GM12864 (cell line): Measurements from ENCODE around the gene PACRGL.

Experiments used
- DNase-seq: peaks from one replicate; pipeline ENCODE4 v3.0.0-alpha.2; 2011; ENCODE audit warnings: low read depth
- H3K4me3 ChIP-seq: 2 replicates; pipeline ENCODE4 v1.5.1; 2011; ENCODE audit warnings: mild to moderate bottlenecking, low read depth, low read length, control low read depth
- TF ChIP-seq, protein P1 (sequence below): IDR thresholded peaks from 2 replicates; pipeline ENCODE4 v1.5.1; 2011; ENCODE audit warnings: low read depth, mild to moderate bottlenecking, moderate library complexity, low read length, control low read depth, inconsistent platforms; ENCODE audit errors: missing control alignments

The PACRGL gene

GRCh38 chr4:20683766-20684165 is 16.5 kb upstream of the PACRGL start:
- H3K4me3 ChIP-seq, result no peak overlapping the region
- TF ChIP-seq, protein P1, sequence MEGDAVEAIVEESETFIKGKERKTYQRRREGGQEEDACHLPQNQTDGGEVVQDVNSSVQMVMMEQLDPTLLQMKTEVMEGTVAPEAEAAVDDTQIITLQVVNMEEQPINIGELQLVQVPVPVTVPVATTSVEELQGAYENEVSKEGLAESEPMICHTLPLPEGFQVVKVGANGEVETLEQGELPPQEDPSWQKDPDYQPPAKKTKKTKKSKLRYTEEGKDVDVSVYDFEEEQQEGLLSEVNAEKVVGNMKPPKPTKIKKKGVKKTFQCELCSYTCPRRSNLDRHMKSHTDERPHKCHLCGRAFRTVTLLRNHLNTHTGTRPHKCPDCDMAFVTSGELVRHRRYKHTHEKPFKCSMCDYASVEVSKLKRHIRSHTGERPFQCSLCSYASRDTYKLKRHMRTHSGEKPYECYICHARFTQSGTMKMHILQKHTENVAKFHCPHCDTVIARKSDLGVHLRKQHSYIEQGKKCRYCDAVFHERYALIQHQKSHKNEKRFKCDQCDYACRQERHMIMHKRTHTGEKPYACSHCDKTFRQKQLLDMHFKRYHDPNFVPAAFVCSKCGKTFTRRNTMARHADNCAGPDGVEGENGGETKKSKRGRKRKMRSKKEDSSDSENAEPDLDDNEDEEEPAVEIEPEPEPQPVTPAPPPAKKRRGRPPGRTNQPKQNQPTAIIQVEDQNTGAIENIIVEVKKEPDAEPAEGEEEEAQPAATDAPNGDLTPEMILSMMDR, result no peak
- no peak for DNase-seq

DNA sequence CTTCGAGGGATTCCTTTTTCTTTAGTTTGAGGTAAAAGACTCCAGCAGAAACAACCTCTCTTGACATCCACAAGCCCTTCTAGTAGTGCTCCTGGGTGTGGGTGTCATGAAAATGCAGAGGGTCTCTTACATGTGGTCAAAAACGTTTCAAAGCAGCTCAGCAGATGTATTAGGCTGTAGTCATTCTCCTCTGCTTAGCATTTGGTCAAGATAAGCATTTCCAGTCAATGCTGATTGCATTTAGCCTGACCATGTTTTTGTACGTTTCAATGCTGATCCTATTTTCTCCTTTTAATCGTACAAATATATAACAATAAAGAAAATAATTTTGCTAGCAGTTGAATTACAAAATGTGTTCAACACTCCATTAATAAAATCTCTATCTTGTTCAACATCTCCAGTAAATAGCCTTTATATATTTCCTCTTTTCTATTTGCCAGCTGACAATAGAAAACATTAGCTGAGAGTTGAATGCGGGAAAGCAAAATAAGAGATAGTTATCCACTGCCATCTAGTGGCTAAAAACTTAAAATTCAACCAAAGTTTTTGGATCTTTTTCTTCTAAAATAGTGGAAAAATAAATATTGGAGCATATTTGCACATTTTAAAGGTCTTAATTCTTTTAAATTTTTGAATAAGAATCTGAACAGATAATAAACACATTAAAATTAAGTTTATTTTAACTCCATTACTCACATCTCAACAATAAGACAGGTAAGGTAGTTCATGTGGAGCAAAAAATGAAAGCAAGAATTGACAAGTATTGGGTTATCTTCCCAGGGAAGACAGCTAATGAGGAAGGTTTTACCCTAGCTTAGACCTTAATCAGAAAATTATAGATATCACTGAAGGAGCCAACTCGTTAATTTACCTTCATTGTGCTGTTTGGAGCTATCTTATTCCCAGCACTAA is 15.2 kb upstream of the PACRGL start:
- no peak for DNase-seq
- TF ChIP-seq, protein P1, result peak; percentile 32
- no peak overlapping the region for H3K4me3 ChIP-seq

- no peak for DNase-seq
- H3K4me3 ChIP-seq, result no peak overlapping the region
- TF ChIP-seq, protein P1, result no peak
These were observed 12.4 kb upstream of the PACRGL start for GRCh38 chr4:20687864-20688263.

DNA sequence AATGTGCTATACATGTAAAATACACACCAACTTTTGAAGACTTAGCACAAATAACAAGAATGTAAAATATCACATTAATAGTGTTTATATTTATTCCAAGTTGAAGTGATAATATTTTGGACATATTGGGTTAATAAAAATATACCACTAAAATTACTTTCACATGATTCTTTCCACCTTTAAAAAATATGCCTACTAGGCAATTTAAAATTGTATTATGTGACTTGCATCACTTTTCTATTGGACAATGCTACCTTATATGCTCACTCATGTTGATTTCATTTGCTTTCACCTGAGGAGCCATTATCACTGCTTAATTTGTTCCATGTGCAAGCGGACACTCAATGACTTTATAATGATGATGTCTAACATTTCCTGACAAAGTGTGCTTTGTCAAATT is 3.4 kb upstream of the PACRGL start:
- no peak for DNase-seq

GRCh38 chr4:20698382-20698781 is 1.9 kb upstream of the PACRGL start:
- TF ChIP-seq, protein P1, result no peak
- H3K4me3 ChIP-seq, result no peak overlapping the region
- DNase-seq, result no peak

More for the DNA sequence above, 3.4 kb upstream of the PACRGL start:
- TF ChIP-seq, protein P1, result no peak
- H3K4me3 ChIP-seq, result no peak overlapping the region

GRCh38 chr4:20698820-20699219 is 1.4 kb upstream of the PACRGL start:
- no peak for DNase-seq
- TF ChIP-seq, protein P1, result no peak
- H3K4me3 ChIP-seq, result no peak overlapping the region

- no peak overlapping the region for H3K4me3 ChIP-seq
- DNase-seq, result no peak
- TF ChIP-seq, protein P1, result no peak
These were observed 11.1 kb downstream of the PACRGL start for GRCh38 chr4:20711335-20711734.
